Stimulated activated CD4-positive, alpha-beta T cell treated with anti-CD3 and anti-CD28 coated beads, TNF-alpha, amount 100 ng/mL, for 1 hour (primary cell): ENCODE measurements around the gene RNF115.
"Not testable (repeated sequence)": the region's sequence is repeated elsewhere in the genome, so short reads cannot be mapped to it uniquely, and the experiment has no call there.

Experiments
- DNase-seq, 3 donors: peaks; one replicate each; pipeline ENCODE4 v3.0.0-alpha.2; 2020; ENCODE audit warnings: low read depth in 3 of 3, low spot score in 1 of 3

RNF115 gene

DNA sequence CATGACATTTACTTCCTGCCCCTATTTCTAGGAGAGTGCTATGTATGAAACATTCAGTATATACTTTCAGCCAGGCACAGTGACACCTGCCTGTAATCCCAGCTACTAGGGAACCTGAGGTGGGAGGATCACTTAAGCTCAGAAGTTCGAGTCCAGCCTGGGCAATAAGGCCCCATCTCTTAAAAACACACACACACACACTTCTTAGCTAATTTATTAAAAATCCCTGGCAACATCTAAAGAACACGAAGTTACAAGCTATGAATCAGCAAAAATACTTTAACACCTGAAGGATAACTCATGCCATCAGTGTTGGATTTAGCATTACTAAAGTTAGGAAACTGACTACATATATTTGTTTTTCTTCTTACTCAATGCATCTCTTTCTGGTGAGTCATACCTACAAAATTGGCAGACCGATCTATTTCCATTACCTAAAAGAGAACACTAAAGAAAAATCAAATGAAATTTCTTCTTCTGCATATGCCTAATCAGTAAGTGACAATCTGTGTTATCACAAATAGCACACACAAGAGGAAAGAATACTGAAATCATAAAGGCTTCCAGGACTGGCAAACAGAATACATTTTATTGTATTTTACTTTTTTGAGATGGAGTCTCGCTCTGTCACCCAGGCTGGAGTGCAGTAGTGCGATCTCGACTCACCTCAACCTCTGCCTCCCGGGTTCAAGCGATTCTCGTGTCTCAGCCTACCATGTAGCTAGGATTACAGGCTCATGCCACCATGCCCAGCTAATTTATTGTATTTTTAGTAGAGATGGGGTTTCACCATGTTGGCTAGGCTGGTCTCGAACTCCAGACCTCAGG lies 41.4 kb downstream of the RNF115 start:
- no peak for DNase-seq

DNA sequence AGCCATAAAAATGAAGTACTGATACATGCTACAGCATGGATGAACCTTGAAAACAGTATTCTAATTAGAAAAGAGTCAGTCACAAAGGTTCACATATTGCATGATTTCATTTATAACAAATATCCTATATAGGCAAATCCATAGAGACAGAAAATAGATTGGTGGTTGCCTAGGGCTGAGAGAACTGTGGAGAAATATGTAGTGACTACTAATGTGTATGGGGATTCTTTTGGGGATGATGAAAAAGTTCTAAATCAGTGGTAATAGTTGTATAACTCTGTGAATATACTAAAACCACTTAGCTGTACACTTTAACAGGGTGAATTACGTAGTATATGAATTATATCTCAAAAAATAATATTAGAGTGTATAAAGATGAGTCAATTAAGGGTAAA lies 45.8 kb downstream of the RNF115 start:
- DNase-seq: no peak

GRCh38 chr1:145777357-145778145 lies 46.3 kb downstream of the RNF115 start:
- DNase-seq: no peak

GRCh38 chr1:145773423-145773822 lies 50.5 kb downstream of the RNF115 start:
- no peak for DNase-seq

- no peak for DNase-seq
These were observed 52.8 kb downstream of the RNF115 start for GRCh38 chr1:145771056-145771455.

- DNase-seq: not testable (repeated sequence)
These were observed 55.9 kb downstream of the RNF115 start for GRCh38 chr1:145768004-145768403.

- DNase-seq: not testable (repeated sequence)
These were observed 57.0 kb downstream of the RNF115 start for GRCh38 chr1:145766926-145767325.

DNA sequence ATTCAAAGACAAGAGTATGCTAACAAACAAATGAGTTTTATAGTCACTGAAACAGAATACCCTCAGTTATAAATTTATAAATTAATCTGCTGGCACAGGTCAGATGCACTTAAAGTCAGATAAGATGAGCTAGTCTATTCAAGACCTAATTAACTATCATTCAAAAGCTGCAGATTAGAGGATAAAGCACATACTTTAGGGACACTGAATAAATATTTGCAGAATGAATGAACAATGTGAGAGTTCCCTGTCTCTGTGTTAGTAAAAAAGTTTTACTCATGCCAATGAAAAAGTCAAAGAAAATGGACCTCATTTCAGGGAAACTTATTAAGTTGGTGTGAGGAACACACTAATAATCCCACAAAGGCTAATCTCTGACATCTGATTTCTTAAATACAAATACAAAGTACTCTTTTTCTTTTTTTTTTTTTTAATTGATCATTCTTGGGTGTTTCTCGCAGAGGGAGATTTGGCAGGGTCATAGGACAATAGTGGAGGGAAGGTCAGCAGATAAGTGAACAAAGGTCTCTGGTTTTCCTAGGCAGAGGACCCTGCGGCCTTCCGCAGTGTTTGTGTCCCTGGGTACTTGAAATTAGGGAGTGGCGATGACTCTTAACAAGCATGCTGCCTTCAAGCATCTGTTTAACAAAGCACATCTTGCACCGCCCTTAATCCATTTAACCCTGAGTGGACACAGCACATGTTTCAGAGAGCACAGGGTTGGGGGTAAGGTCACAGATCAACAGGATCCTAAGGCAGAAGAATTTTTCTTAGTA lies 58.1 kb downstream of the RNF115 start:
- DNase-seq: not testable (repeated sequence)

- DNase-seq: not testable (repeated sequence)
These were observed 58.8 kb downstream of the RNF115 start for GRCh38 chr1:145765127-145765526.

DNA sequence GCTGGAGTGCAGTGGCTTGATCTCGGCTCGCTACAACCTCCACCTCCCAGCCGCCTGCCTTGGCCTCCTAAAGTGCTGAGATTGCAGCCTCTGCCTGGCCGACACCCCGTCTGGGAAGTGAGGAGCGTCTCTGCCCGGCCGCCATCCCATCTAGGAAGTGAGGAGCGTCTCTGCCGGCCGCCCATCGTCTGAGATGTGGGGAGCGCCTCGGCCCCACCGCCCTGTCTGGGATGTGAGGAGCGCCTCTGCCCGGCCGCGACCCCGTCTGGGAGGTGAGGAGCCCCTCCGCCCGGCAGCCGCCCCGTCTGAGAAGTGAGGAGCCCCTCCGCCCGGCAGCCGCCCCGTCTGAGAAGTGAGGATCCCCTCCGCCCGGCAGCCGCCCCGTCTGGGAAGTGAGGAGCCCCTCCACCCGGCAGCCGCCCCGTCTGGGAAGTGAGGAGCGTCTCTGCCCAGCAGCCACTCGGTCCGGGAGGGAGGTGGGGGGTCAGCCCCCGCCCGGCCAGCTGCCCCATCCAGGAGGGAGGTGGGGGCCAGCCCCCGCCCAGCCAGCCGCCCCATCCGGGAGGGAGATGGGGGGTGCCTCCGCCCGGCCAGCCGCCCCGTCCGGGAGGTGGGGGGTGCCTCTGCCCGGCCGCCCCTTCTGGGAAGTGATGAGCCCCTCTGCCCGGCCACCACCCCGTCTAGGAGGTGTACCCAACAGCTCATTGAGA lies 59.5 kb downstream of the RNF115 start:
- not testable (repeated sequence) for DNase-seq

- not testable (repeated sequence) for DNase-seq
These were observed 61.9 kb downstream of the RNF115 start for GRCh38 chr1:145762001-145762400.

- not testable (repeated sequence) for DNase-seq
These were observed 62.4 kb downstream of the RNF115 start for GRCh38 chr1:145761498-145761897.

GRCh38 chr1:145760395-145760949 lies 63.4 kb downstream of the RNF115 start:
- DNase-seq: not testable (repeated sequence)

GRCh38 chr1:145759721-145760120 lies 64.2 kb downstream of the RNF115 start:
- no peak for DNase-seq

- DNase-seq: no peak
These were observed 65.3 kb downstream of the RNF115 start for GRCh38 chr1:145758575-145758974.

DNA sequence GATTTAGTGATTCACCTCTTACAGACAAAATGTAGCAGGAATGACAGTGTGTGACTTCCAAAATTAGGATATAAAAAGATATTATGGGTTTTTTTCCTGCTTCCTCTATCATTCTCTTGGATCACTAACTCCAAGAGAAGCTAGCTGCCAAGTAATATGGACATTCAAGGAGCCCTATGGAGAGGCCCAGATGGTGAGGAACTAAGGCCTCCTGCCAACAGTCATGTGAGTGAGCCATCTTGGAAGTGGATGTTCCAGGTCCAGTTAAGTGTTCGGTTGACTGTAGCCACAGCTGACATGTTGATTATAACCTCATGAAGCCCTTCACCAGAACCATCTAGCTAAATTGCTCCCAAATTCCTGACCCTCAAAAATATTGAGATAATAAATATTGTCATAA lies 65.8 kb downstream of the RNF115 start:
- no peak for DNase-seq

DNA sequence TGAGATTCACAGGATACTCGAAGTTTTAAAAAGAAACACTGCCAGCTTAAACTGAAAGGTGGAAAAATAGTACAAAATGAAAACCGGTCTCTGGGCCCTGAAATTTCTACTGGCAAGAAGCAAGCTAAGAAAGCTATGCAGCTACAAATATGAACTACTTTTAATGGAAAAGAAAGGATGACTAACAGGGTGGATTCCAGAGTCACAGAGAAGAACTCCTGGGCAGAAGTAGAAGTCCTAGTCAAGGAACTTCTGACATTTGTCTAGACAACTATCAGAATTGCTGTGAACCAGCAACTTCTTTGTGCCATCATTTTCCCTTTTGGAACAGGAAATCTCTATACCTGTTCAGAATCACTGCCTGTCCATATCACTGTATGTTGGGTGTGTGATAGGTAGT lies 66.5 kb downstream of the RNF115 start:
- DNase-seq: no peak

DNA sequence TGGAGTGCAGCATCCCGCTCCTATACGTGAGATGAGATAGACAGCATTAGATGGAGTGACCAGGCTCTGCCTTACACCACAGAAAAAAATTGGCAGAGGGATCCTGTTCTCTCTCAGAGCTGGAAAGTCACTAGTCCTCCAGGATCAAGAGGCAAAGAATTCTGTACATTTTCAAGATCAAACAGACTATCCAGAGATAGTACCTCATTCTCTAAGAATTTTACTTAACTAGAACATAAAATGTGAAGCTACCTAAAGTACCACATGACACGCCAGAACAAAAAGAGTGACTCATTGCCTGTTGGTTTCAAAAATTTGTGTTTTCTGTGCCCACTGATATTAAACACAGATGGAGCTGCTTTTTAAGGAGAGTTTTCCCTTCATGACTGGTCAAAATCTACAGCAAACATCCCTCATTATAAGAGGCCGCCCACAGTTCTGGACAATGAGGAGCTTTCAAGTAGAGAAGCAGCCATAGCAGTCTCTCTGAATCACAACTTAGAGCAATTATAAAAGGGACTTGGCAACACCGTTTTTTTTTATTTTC lies 72.3 kb downstream of the RNF115 start:
- DNase-seq: no peak

DNA sequence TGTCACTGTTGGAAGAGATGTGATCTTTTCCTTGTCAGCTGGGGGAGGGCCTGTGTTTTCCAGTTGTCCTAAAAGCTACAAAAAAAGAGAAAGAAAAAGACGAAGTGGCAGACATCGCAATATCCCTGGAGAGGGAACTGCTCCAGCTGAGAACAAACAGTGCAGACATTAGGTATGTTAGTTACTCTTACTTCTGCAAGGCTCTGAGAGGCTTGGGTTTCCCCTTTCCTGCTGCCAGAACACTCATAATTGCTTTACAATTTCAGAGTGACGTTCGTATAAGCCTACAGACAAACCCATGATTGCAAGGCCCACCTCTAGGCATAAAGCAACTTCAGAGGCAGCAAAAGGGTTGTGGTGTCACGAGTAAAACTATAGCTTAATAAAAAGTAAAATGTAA lies 73.5 kb downstream of the RNF115 start:
- no peak for DNase-seq
